NCI-H2227 treated with DMSO at 0.1 percent for 48 hours (cell line): ENCODE data around the gene CDH4.

Experiments used
- DNase-seq: peaks from one replicate; lab custom pipeline; 2025; lab: John Stamatoyannopoulos, UW

CDH4 gene

GRCh38 chr20:61822396-61822795, 570.3 kb downstream of the CDH4 start:
- DNase-seq, result no peak

- DNase-seq, result no peak
Measured at GRCh38 chr20:61823242-61823641, 571.2 kb downstream of the CDH4 start.

GRCh38 chr20:61828891-61829290, 576.8 kb downstream of the CDH4 start:
- DNase-seq, result no peak

- no peak for DNase-seq
Measured at GRCh38 chr20:61829526-61829925, 577.5 kb downstream of the CDH4 start.

- DNase-seq, result no peak
Measured at GRCh38 chr20:61830241-61830930, 578.3 kb downstream of the CDH4 start.

GRCh38 chr20:61830991-61831390, 578.9 kb downstream of the CDH4 start:
- no peak for DNase-seq

GRCh38 chr20:61832181-61832580, 580.1 kb downstream of the CDH4 start:
- no peak for DNase-seq

GRCh38 chr20:61833807-61834610, 581.9 kb downstream of the CDH4 start:
- DNase-seq, result no peak

- DNase-seq, result no peak
Measured at GRCh38 chr20:61835301-61835700, 583.2 kb downstream of the CDH4 start.

- no peak for DNase-seq
Measured at GRCh38 chr20:61835791-61836350, 583.8 kb downstream of the CDH4 start.

GRCh38 chr20:61837200-61837599, 585.1 kb downstream of the CDH4 start:
- no peak for DNase-seq

- DNase-seq, result no peak
Measured at GRCh38 chr20:61839223-61839911, 587.3 kb downstream of the CDH4 start.

GRCh38 chr20:61839912-61840778, 588.1 kb downstream of the CDH4 start:
- DNase-seq, result no peak

- DNase-seq, result no peak
Measured at GRCh38 chr20:61840779-61841455, 588.9 kb downstream of the CDH4 start.

- no peak for DNase-seq
Measured at GRCh38 chr20:61841551-61841950, 589.5 kb downstream of the CDH4 start.

- no peak for DNase-seq
Measured at GRCh38 chr20:61841966-61842365, 589.9 kb downstream of the CDH4 start.

- DNase-seq, result no peak
Measured at GRCh38 chr20:61844621-61845020, 592.6 kb downstream of the CDH4 start.

GRCh38 chr20:61845233-61845671, 593.2 kb downstream of the CDH4 start:
- no peak for DNase-seq

GRCh38 chr20:61846074-61846473, 594.0 kb downstream of the CDH4 start:
- no peak for DNase-seq

- no peak for DNase-seq
Measured at GRCh38 chr20:61846741-61847419, 594.8 kb downstream of the CDH4 start.

GRCh38 chr20:61847420-61847748, 595.3 kb downstream of the CDH4 start:
- no peak for DNase-seq
